HEK293 (cell line): ENCODE measurements around the gene C2CD2L.
A peak's percentile ranks its signal among the peaks of the same experiment; 100 is the strongest.

Experiments used
- CTCF ChIA-PET: fragments of 350-600 bp; formaldehyde crosslinking; extraction: SDS; loops from one replicate; lab custom pipeline; 2021; ENCODE audit warnings: antibody characterized with exemption; lab: Yijun Ruan, JAX
- POLR2A ChIA-PET: fragments of 300-600 bp; formaldehyde crosslinking; extraction: SDS; loops from one replicate; lab custom pipeline; 2020; ENCODE audit warnings: antibody characterized with exemption, inconsistent platforms; lab: Yijun Ruan, JAX
- H3K27ac ChIP-seq: fragments of 200-500 bp; sonication (Bioruptor generic); 2 replicates; pipeline ENCODE4 v1.5.1; 2014; ENCODE audit warnings: low read depth, low read length, control low read depth, inconsistent platforms; ENCODE audit errors: extremely low read depth
- H3K36me3 ChIP-seq, 2 experiments: fragments of 200-500 bp in 1 of 2; sonication (Bioruptor generic) in 1 of 2; 1 replicate in 1 of 2; 2 replicates in 1 of 2; pipeline ENCODE4 v1.5.1; 2014 to 2017; ENCODE audit warnings: inconsistent platforms in 2 of 2, low read length in 2 of 2; ENCODE audit not compliant: control insufficient read depth in 2 of 2, insufficient read depth in 1 of 2
- H3K4me1 ChIP-seq: fragments of 200-500 bp; sonication (Bioruptor generic); 2 replicates; pipeline ENCODE4 v1.5.1; 2014; ENCODE audit warnings: mild to moderate bottlenecking, low read length, inconsistent platforms; ENCODE audit not compliant: control insufficient read depth, insufficient read depth
- H3K4me3 ChIP-seq: 2 replicates; pipeline ENCODE4 v1.5.1; 2011; ENCODE audit warnings: low read depth, mild to moderate bottlenecking, control low read depth, low read length, moderate library complexity
- H3K9me3 ChIP-seq: fragments of 200-500 bp; sonication (Bioruptor generic); 2 replicates; pipeline ENCODE4 v1.5.1; 2014; ENCODE audit warnings: low read depth, low read length, inconsistent platforms; ENCODE audit not compliant: control insufficient read depth, insufficient read depth
- GLIS2 ChIP-seq: fragments of 450-650 bp; formaldehyde crosslinking; IDR thresholded peaks from 2 replicates; pipeline ENCODE4 v1.5.1; 2016; ENCODE audit warnings: missing biosample characterization, missing genetic modification characterization
- SETDB1 ChIP-seq: IDR thresholded peaks from one replicate; pipeline ENCODE4 v1.6.1; 2017; ENCODE audit warnings: mild to moderate bottlenecking, low read length, moderate library complexity, mixed read lengths; ENCODE audit not compliant: insufficient read length
- ZBTB20 ChIP-seq: fragments of 450-650 bp; formaldehyde crosslinking; IDR thresholded peaks from 2 replicates; pipeline ENCODE4 v1.5.1; 2016; ENCODE audit warnings: missing biosample characterization, missing genetic modification characterization
- ZFP69B ChIP-seq: fragments of 450-650 bp; formaldehyde crosslinking; IDR thresholded peaks from 2 replicates; pipeline ENCODE4 v1.5.1; 2016; ENCODE audit warnings: missing biosample characterization, missing genetic modification characterization
- ZNF211 ChIP-seq: fragments of 450-650 bp; formaldehyde crosslinking; IDR thresholded peaks from 2 replicates; pipeline ENCODE4 v1.5.1; 2016; ENCODE audit warnings: low read depth, missing biosample characterization, missing genetic modification characterization
- ZNF214 ChIP-seq: fragments of 450-650 bp; formaldehyde crosslinking; IDR thresholded peaks from 2 replicates; pipeline ENCODE4 v1.5.1; 2017; ENCODE audit warnings: missing biosample characterization, mild to moderate bottlenecking, missing genetic modification characterization, borderline replicate concordance
- ZNF266 ChIP-seq: fragments of 450-650 bp; formaldehyde crosslinking; IDR thresholded peaks from 2 replicates; pipeline ENCODE4 v1.5.1; 2016; ENCODE audit warnings: missing biosample characterization, missing genetic modification characterization, low read depth
- ZNF341 ChIP-seq: fragments of 450-650 bp; formaldehyde crosslinking; IDR thresholded peaks from 2 replicates; pipeline ENCODE4; 2016; ENCODE audit warnings: low read depth, missing biosample characterization, missing genetic modification characterization
- ZNF350 ChIP-seq: fragments of 450-650 bp; formaldehyde crosslinking; IDR thresholded peaks from 2 replicates; pipeline ENCODE4 v1.5.0; 2017; ENCODE audit warnings: missing biosample characterization, mild to moderate bottlenecking, missing genetic modification characterization
- ZNF433 ChIP-seq: fragments of 450-650 bp; formaldehyde crosslinking; IDR thresholded peaks from 2 replicates; pipeline ENCODE4 v1.5.1; 2016; ENCODE audit warnings: missing biosample characterization, missing genetic modification characterization, low read depth
- ZNF48 ChIP-seq: fragments of 450-650 bp; formaldehyde crosslinking; IDR thresholded peaks from 2 replicates; pipeline ENCODE4 v1.5.1; 2016; ENCODE audit warnings: missing biosample characterization, missing genetic modification characterization
- ZNF654 ChIP-seq: fragments of 450-650 bp; formaldehyde crosslinking; IDR thresholded peaks from 2 replicates; pipeline ENCODE4 v1.5.1; 2016; ENCODE audit warnings: low read depth, missing biosample characterization, missing genetic modification characterization
- ZNF658 ChIP-seq: fragments of 450-650 bp; formaldehyde crosslinking; IDR thresholded peaks from 2 replicates; pipeline ENCODE4; 2016; ENCODE audit warnings: missing biosample characterization, missing genetic modification characterization
- ZNF837 ChIP-seq: fragments of 450-650 bp; formaldehyde crosslinking; IDR thresholded peaks from 2 replicates; pipeline ENCODE4 v1.5.1; 2016; ENCODE audit warnings: missing biosample characterization, missing genetic modification characterization
- ZSCAN16 ChIP-seq: fragments of 450-650 bp; formaldehyde crosslinking; IDR thresholded peaks from 2 replicates; pipeline ENCODE4 v1.5.1; 2016; ENCODE audit warnings: missing biosample characterization, missing genetic modification characterization
- TF ChIP-seq, protein P1 (sequence below): fragments of 450-650 bp; formaldehyde crosslinking; conservative IDR thresholded peaks from 2 replicates; pipeline ENCODE4 v1.5.1; 2016; ENCODE audit warnings: low read depth, missing biosample characterization, missing genetic modification characterization
- TF ChIP-seq, protein P2 (sequence below): fragments of 450-650 bp; formaldehyde crosslinking; IDR thresholded peaks from 2 replicates; pipeline ENCODE4 v1.5.1; 2016; ENCODE audit warnings: missing biosample characterization, missing genetic modification characterization
- TF ChIP-seq, protein P3 (sequence below): fragments of 450-650 bp; formaldehyde crosslinking; IDR thresholded peaks from 2 replicates; pipeline ENCODE4 v1.5.1; 2016; ENCODE audit warnings: missing biosample characterization, missing genetic modification characterization
- TF ChIP-seq, protein P4 (sequence below): fragments of 450-650 bp; formaldehyde crosslinking; IDR thresholded peaks from 2 replicates; pipeline ENCODE4; 2016; ENCODE audit warnings: missing biosample characterization, missing genetic modification characterization

Gene C2CD2L

DNA sequence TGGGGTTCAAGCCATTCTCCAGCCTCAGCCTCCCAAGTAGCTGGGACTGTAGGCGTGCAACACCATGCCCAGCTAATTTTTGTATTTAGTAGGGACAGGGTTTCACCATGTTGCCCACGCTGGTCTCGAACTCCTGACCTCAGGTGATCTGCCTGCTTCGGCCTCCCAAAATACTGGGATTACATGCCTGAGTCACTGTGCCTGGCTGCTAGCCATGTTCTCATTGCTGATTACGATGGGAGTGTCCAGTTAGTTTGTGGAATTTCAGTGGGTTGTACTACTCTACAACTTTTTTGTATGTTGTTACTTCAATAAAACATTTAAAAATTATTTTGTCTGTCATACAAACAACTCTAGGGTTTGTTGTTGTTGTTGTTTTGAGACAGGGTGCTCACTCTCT, 44.4 kb upstream of the C2CD2L start (continued):
- TF ChIP-seq, protein P1, sequence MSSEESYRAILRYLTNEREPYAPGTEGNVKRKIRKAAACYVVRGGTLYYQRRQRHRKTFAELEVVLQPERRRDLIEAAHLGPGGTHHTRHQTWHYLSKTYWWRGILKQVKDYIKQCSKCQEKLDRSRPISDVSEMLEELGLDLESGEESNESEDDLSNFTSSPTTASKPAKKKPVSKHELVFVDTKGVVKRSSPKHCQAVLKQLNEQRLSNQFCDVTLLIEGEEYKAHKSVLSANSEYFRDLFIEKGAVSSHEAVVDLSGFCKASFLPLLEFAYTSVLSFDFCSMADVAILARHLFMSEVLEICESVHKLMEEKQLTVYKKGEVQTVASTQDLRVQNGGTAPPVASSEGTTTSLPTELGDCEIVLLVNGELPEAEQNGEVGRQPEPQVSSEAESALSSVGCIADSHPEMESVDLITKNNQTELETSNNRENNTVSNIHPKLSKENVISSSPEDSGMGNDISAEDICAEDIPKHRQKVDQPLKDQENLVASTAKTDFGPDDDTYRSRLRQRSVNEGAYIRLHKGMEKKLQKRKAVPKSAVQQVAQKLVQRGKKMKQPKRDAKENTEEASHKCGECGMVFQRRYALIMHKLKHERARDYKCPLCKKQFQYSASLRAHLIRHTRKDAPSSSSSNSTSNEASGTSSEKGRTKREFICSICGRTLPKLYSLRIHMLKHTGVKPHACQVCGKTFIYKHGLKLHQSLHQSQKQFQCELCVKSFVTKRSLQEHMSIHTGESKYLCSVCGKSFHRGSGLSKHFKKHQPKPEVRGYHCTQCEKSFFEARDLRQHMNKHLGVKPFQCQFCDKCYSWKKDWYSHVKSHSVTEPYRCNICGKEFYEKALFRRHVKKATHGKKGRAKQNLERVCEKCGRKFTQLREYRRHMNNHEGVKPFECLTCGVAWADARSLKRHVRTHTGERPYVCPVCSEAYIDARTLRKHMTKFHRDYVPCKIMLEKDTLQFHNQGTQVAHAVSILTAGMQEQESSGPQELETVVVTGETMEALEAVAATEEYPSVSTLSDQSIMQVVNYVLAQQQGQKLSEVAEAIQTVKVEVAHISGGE (tag by site-specific recombination), result no peak
- TF ChIP-seq ZNF214 (no peak), SETDB1 (no peak), ZNF341 (tag by site-specific recombination) (no peak), ZNF48 (tag by site-specific recombination) (no peak), ZNF266 (tag by site-specific recombination) (no peak), ZNF654 (no peak), ZNF837 (no peak), ZNF658 (tag by site-specific recombination) (no peak), ZNF433 (tag by site-specific recombination) (no peak), GLIS2 (tag by site-specific recombination) (no peak)
- TF ChIP-seq, protein P2, sequence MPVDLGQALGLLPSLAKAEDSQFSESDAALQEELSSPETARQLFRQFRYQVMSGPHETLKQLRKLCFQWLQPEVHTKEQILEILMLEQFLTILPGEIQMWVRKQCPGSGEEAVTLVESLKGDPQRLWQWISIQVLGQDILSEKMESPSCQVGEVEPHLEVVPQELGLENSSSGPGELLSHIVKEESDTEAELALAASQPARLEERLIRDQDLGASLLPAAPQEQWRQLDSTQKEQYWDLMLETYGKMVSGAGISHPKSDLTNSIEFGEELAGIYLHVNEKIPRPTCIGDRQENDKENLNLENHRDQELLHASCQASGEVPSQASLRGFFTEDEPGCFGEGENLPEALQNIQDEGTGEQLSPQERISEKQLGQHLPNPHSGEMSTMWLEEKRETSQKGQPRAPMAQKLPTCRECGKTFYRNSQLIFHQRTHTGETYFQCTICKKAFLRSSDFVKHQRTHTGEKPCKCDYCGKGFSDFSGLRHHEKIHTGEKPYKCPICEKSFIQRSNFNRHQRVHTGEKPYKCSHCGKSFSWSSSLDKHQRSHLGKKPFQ (tag by site-specific recombination), result no peak
- TF ChIP-seq, protein P3, sequence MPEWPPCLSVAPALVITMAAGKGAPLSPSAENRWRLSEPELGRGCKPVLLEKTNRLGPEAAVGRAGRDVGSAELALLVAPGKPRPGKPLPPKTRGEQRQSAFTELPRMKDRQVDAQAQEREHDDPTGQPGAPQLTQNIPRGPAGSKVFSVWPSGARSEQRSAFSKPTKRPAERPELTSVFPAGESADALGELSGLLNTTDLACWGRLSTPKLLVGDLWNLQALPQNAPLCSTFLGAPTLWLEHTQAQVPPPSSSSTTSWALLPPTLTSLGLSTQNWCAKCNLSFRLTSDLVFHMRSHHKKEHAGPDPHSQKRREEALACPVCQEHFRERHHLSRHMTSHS, result no peak

DNA sequence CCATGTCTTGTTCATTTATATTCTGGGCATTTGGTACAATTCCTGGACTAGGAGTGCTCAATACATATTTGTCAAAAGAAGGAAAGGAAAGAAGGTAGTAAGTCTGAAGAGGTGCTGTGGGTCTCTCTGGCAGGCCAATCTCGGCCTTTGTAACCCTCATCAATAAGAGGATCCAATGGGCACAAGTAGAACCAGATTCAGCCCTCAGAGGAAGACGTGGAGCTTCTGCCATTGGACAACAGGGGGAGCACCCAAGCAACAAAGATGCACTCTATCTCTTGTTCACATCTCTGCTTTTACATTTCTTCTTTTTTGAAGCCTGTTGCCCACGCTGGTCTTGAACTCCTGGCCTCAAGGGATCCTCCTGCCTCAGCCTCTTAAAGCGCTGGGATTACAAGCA, 41.8 kb upstream of the C2CD2L start:
- ChIA-PET POLR2A (no interaction called here), CTCF (interaction anchor here (0.6 to 1.0 kb wide), 4 partner anchors 20 to 273 kb away, joined by 3 to 5 read pairs (median 4); partner anchors contain the start of gene HMBS)
- Histone ChIP-seq H3K4me3 (no peak overlapping the region), H3K4me1 (no peaks in the 10 kb centered on the region), H3K9me3 (no peaks in the 10 kb centered on the region), H3K27ac (no peak overlapping the region), H3K36me3 (peaks cover 0 to 10% of the 10 kb centered on the region in 2 experiments; a peak in 1 of 3 replicates)
- TF ChIP-seq, protein P4, sequence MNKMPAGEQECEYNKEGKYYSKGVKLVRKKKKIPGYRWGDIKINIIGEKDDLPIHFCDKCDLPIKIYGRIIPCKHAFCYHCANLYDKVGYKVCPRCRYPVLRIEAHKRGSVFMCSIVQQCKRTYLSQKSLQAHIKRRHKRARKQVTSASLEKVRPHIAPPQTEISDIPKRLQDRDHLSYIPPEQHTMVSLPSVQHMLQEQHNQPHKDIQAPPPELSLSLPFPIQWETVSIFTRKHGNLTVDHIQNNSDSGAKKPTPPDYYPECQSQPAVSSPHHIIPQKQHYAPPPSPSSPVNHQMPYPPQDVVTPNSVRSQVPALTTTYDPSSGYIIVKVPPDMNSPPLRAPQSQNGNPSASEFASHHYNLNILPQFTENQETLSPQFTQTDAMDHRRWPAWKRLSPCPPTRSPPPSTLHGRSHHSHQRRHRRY (tag by site-specific recombination), result no peak
- no peak for TF ChIP-seq ZSCAN16 (tag by site-specific recombination)
- TF ChIP-seq ZNF654, result peak; percentile 23; the same call in 1 of the 2 replicates
- no peak for TF ChIP-seq ZNF350 (tag by site-specific recombination)
- no peak for TF ChIP-seq ZFP69B
- no peak for TF ChIP-seq ZBTB20 (tag by site-specific recombination)
- TF ChIP-seq ZNF211 (tag by site-specific recombination), result no peak
